ENCODE measurements around the gene CORIN.

The CORIN gene

GRCh38 chr4:47715716-47716416, 122.0 kb downstream of the CORIN start:
- no peak overlapping the region for H2AFZ ChIP-seq (ENCODE audit: low read depth, low read length, severe bottlenecking)
- H3K36me3 ChIP-seq (ENCODE audit: low read length), result no peaks in the 10 kb centered on the region
- H3K27ac ChIP-seq (ENCODE audit: low read depth, low read length), result no peak overlapping the region
- no peaks in the 10 kb centered on the region for H4K20me1 ChIP-seq (ENCODE audit: low read depth, low read length)
- no peaks in the 10 kb centered on the region for H3K79me2 ChIP-seq (ENCODE audit: insufficient read depth, low read length)
- no peaks in the 10 kb centered on the region for H3F3A ChIP-seq (ENCODE audit: insufficient read depth)
- no peak overlapping the region for H3K9ac ChIP-seq (ENCODE audit: low read length)
- no peaks in the 10 kb centered on the region for H3K9me2 ChIP-seq (replicated peaks; ENCODE audit: insufficient read depth, low read length)
- H3K4me2 ChIP-seq (ENCODE audit: low read depth, low read length, poor library complexity, severe bottlenecking), result no peak overlapping the region
- no peaks in the 10 kb centered on the region for H3K9me3 ChIP-seq (ENCODE audit: insufficient read depth, low read length)
- TF ChIP-seq EZH2phosphoT487 (conservative IDR thresholded peaks at IDR 0.05; ENCODE audit: low read length), result no peak
- TF ChIP-seq, protein P1, sequence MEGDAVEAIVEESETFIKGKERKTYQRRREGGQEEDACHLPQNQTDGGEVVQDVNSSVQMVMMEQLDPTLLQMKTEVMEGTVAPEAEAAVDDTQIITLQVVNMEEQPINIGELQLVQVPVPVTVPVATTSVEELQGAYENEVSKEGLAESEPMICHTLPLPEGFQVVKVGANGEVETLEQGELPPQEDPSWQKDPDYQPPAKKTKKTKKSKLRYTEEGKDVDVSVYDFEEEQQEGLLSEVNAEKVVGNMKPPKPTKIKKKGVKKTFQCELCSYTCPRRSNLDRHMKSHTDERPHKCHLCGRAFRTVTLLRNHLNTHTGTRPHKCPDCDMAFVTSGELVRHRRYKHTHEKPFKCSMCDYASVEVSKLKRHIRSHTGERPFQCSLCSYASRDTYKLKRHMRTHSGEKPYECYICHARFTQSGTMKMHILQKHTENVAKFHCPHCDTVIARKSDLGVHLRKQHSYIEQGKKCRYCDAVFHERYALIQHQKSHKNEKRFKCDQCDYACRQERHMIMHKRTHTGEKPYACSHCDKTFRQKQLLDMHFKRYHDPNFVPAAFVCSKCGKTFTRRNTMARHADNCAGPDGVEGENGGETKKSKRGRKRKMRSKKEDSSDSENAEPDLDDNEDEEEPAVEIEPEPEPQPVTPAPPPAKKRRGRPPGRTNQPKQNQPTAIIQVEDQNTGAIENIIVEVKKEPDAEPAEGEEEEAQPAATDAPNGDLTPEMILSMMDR (IDR thresholded peaks at IDR 0.05; ENCODE audit: insufficient read depth, low read length, poor library complexity, severe bottlenecking), result no peak
- no peak overlapping the region for H3K4me3 ChIP-seq (ENCODE audit: insufficient read depth, low read length, poor library complexity, severe bottlenecking)
- no peaks in the 10 kb centered on the region for H3K27me3 ChIP-seq (ENCODE audit: low read length)

GRCh38 chr4:47714269-47714668, 123.6 kb downstream of the CORIN start:
- Histone ChIP-seq H3K9me2 (replicated peaks; ENCODE audit: insufficient read depth, low read length) (no peaks in the 10 kb centered on the region), H3K27me3 (ENCODE audit: low read length) (no peaks in the 10 kb centered on the region), H3K9me3 (ENCODE audit: insufficient read depth, low read length) (no peaks in the 10 kb centered on the region), H3F3A (ENCODE audit: insufficient read depth) (no peaks in the 10 kb centered on the region), H3K27ac (ENCODE audit: low read depth, low read length) (no peak overlapping the region), H4K20me1 (ENCODE audit: low read depth, low read length) (no peaks in the 10 kb centered on the region), H3K36me3 (ENCODE audit: low read length) (no peaks in the 10 kb centered on the region), H3K79me2 (ENCODE audit: insufficient read depth, low read length) (no peaks in the 10 kb centered on the region), H2AFZ (ENCODE audit: low read depth, low read length, severe bottlenecking) (no peak overlapping the region), H3K4me3 (ENCODE audit: insufficient read depth, low read length, poor library complexity, severe bottlenecking) (no peak overlapping the region), H3K4me2 (ENCODE audit: low read depth, low read length, poor library complexity, severe bottlenecking) (no peak overlapping the region), H3K9ac (ENCODE audit: low read length) (no peak overlapping the region)
- TF ChIP-seq EZH2phosphoT487 (conservative IDR thresholded peaks at IDR 0.05; ENCODE audit: low read length), result no peak
- TF ChIP-seq, protein P1 (IDR thresholded peaks at IDR 0.05; ENCODE audit: insufficient read depth, low read length, poor library complexity, severe bottlenecking), result no peak

DNA sequence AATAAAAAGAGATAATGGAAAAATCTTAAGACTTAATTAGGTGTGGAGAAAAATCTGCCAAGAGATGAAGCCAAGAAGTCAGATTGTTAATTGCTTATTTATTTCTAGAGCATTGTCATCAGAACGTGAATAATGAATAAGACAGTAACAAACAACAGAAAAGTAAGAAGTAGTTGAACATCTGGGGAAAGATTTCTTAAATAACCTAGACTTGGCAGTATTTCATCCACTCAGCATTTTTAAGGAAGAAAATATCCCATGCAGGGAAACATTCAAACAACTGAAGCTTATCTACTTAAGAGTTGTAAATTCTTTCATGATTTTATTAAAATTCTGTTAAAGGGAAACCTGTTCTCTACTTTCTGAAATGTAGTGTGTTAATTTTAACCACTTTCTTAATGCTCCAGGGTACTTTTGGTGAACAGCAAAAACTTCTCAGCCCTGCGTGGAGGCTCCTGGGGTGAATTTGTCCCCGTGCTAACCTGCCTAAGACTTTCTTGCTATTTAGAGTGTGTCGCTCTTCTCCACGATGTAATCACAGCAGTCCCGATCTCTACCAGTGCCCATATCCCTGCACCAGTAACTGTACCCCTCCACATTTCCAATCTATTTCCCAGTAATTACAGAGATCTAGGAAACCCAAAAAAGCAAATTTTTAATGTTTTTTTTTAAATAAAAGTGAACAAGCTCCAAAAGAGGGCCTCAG, 124.6 kb downstream of the CORIN start:
- no peak overlapping the region for H3K27ac ChIP-seq (ENCODE audit: low read depth, low read length)
- H3F3A ChIP-seq (ENCODE audit: insufficient read depth), result no peaks in the 10 kb centered on the region
- H3K9ac ChIP-seq (ENCODE audit: low read length), result no peak overlapping the region
- no peak overlapping the region for H3K4me2 ChIP-seq (ENCODE audit: low read depth, low read length, poor library complexity, severe bottlenecking)
- no peaks in the 10 kb centered on the region for H3K9me2 ChIP-seq (replicated peaks; ENCODE audit: insufficient read depth, low read length)
- no peak overlapping the region for H2AFZ ChIP-seq (ENCODE audit: low read depth, low read length, severe bottlenecking)
- H3K9me3 ChIP-seq (ENCODE audit: insufficient read depth, low read length), result no peaks in the 10 kb centered on the region
- H3K27me3 ChIP-seq (ENCODE audit: low read length), result no peaks in the 10 kb centered on the region
- no peak for TF ChIP-seq EZH2phosphoT487 (conservative IDR thresholded peaks at IDR 0.05; ENCODE audit: low read length)
- TF ChIP-seq, protein P1 (IDR thresholded peaks at IDR 0.05; ENCODE audit: insufficient read depth, low read length, poor library complexity, severe bottlenecking), result no peak
- no peak overlapping the region for H3K4me3 ChIP-seq (ENCODE audit: insufficient read depth, low read length, poor library complexity, severe bottlenecking)
- no peaks in the 10 kb centered on the region for H4K20me1 ChIP-seq (ENCODE audit: low read depth, low read length)
- no peaks in the 10 kb centered on the region for H3K36me3 ChIP-seq (ENCODE audit: low read length)
- no peaks in the 10 kb centered on the region for H3K79me2 ChIP-seq (ENCODE audit: insufficient read depth, low read length)
